T follicular helper cell (primary cell): ENCODE measurements around the gene ARSD.
A peak's percentile ranks its signal among the peaks of the same experiment; 100 is the strongest.
"Not testable (repeated sequence)": the region's sequence is repeated elsewhere in the genome, so short reads cannot be mapped to it uniquely, and the experiment has no call there.

Experiments used
- DNase-seq: peaks from one replicate; pipeline ENCODE4 v3.0.0-alpha.2; 2020; ENCODE audit warnings: low read depth
- total RNA-seq, 2 experiments: gene quantifications; one replicate each; lab custom pipeline; 2026; lab: John Stamatoyannopoulos, UW

ARSD gene, protein sequence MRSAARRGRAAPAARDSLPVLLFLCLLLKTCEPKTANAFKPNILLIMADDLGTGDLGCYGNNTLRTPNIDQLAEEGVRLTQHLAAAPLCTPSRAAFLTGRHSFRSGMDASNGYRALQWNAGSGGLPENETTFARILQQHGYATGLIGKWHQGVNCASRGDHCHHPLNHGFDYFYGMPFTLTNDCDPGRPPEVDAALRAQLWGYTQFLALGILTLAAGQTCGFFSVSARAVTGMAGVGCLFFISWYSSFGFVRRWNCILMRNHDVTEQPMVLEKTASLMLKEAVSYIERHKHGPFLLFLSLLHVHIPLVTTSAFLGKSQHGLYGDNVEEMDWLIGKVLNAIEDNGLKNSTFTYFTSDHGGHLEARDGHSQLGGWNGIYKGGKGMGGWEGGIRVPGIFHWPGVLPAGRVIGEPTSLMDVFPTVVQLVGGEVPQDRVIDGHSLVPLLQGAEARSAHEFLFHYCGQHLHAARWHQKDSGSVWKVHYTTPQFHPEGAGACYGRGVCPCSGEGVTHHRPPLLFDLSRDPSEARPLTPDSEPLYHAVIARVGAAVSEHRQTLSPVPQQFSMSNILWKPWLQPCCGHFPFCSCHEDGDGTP
- total RNA-seq: 1.4 to 4.5 reads per million in 2 experiments

DNA sequence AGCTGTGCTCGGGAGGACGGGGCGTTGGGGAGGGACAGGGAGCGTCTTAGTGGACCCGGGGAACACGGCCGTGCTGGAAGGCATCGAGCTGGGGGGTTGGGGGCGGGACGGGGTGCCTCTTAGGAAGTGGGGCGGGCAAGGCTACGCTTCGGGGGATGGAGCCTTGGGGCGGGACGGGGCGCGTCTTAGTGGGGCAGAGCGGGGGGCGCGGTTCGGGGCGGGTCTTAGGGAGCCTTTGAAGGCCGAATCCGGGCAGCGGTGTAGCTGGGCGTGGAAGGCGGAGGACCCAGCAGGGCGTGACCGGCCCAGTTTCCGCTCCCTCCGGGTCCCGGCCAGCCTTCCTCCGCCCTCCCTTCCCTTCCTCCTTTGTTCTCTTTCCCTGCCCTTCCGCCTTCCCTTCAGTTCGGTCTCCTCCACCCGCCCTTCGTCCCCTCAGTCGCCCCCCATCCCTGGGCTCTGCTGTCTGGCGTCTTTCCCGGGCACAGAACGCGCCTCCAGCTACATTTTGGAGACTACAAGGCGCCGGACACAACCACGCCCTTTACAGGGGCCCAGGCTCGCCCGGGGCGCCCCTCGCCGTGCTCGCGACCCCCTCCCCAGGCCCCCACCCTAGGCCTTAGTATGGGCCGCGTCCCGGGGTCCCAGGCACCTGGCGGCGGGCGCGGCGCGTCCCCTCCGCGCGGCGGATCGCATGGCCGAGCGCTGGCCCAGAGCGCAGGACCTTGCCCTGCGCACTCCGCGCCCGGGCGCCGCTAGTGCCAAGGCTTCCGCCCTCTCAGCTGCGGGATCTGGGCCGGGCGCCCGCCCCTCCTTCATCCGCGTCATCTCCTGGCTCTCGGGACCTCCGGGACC is at the start of gene ARSD:
TSS of gene ARSD (minus strand) at position 757 of the 852 bp plus-strand sequence. CDS start at position 693, 64 bp downstream.
- DNase-seq: peak; percentile 7

DNA sequence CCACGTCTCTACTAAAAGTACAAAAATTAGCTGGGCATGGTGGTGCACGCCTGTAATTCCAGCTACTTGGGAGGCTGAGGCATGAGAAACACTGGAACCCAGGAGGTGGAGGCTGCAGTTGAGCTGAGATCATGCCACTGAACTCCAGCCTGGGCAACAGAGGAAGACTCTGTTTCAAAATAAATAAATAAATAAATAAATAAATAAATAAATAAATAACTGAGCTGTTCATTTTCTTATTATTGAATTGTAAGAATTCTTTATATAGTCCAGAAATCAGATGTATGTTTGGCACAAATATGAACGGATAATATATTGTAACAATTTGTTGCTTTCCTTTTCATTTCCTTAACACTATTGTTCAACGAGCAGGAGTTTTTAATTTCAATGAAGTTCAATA is 49.5 kb upstream of the ARSD start:
- DNase-seq: not testable (repeated sequence)

DNA sequence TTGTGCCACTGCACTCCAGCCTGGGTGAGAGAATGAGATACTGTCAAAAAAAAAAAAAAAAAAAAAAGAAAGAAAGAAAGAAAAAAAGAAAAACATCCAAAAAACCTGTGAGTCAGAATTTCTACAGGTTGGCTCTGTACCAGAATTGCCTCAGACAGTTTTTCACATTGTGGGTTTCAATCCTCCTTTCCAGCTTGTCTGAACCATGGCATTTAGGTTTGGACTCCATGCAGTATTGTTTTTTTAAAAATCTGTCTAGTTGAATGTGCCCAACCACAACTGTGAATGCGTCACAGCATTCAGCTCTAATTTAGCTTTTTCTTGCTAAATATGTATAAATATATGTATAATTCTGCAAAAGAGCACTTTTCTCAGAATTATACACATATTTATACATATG is 45.8 kb upstream of the ARSD start:
- DNase-seq: no peak

DNA sequence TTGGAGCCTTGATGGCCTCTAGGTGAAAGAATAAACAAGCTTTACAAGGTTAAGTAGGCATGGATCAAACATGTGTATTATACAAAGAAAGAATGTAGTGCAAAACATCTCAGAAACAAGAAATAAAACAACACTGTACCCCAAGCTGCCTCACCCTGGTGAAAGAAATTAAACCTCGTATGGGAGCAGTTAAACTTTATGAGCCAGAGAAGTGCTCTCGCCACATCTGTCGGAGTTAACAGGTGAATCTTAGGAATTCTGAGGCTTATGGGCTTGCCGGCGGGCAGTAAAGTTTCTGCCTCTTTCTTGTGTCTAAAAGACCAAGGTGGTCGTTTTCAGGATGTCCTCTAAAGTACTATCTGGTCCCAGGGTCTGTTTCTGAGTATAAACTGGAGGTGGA is 43.3 kb upstream of the ARSD start:
- no peak for DNase-seq

DNA sequence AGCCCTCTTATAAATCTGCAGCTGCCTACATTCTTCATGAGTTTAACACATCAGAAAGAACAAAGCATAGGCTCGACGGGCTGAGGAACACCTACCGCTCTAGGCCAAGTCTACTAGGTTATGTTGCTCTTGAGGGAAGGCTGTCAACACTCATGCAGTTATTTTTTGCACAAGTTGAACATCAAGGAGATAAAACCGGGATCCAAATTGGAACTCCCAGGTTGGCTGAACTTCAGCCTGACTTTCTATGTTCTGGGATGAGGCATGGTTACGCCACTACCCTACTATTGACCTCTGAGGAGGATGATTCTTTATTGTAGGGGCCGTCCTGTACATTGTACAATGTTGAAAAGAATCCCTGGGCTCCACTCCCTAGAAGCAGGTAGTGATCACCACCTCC is 39.9 kb upstream of the ARSD start:
- no peak for DNase-seq

DNA sequence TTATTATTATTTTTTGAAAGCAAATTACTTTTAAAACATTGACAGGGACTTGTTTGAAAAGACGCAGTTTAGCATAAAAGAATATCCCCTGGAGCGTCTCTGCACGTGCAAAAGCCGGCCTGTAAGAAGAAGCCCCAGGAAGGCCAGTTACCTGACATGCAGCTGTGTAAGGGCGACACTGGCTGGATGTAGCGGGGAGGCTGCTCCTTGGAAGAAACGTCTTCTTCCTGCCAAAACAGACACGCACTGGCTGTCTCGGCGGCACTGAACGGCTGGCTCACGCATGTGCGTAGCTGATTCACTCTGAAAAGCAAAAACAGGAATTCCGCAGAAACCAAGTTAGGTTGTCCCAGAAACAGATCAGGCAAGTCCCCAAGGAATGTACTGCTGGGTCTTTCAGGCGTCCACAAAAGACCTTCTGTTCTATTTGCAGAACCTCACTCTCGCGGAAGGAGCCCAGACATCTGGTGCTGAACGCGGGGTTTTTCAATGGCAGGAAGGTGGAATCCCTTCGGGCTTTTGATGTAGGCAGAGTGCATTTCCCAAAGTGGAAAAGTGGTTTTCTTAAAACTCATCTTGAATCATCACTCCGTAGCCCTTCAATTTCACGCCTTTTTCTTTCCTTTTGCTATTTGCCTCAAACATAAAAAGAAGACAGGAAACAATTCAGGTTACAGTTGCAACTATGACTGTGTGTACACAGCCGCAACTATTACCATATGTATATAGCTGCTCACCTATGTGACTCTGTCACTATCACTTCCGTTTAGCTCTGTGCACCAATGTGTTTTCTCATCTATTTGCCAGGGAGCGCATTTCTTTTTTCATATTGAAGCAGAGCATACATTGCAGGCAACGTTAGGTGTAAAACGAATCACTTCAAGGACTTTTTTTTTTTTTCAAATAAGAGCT is 39.1 kb upstream of the ARSD start:
- DNase-seq: no peak

DNA sequence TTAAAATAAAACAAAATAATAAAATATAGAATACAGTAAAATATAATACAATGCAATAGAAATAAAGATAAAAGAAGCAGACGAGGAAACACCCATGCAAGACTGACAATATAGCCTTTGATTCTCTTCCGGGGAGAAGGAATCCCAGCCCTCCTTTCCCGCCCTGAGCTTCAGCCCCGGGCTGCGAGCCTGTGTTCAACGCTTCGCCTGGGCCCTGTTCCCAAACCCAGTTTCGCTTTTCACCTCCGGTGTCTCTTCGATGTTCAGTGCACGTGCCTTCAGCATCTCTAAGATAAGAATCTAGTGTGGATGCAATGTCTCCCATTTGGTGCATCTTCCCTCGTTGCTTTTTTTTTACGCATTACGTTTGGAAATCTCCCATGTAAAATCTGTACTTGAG is 38.4 kb upstream of the ARSD start:
- DNase-seq: no peak

DNA sequence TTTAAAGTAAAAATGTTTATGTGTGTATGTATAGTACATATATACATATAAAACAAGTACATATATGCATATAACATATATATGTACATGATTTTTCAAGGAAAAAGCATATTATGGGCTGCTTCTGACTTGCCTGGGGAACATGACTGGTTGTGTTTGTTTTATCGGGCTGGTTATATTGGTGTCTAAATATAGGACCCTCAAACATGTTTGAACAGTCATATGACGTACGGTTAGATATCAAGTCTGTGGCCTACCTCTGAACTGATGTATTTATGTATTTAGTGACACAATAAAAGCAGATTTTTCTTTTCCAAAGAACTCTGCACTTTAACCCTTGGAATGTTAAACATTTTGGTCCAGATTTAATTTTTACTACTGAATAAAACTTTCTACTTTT is 37.9 kb upstream of the ARSD start:
- DNase-seq: no peak

DNA sequence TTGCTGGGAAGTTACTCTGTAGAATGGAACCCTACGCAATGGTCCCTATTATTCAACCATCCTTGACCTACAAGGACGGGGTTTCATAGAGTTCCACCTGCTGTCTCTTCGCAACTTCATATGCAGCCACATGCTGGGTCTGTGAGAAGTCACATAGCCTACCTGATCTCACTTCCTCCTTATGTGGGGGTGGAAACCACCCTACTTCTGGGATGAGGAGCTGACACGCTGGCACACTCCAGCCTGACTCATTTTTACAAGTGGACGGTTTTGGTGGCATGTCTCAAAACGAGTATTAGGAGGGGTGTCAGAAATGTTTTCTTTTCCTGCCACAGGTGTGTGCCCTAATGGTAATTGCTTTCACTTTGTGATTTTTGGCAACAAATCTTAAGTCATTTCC is 36.8 kb upstream of the ARSD start:
- DNase-seq: no peak

DNA sequence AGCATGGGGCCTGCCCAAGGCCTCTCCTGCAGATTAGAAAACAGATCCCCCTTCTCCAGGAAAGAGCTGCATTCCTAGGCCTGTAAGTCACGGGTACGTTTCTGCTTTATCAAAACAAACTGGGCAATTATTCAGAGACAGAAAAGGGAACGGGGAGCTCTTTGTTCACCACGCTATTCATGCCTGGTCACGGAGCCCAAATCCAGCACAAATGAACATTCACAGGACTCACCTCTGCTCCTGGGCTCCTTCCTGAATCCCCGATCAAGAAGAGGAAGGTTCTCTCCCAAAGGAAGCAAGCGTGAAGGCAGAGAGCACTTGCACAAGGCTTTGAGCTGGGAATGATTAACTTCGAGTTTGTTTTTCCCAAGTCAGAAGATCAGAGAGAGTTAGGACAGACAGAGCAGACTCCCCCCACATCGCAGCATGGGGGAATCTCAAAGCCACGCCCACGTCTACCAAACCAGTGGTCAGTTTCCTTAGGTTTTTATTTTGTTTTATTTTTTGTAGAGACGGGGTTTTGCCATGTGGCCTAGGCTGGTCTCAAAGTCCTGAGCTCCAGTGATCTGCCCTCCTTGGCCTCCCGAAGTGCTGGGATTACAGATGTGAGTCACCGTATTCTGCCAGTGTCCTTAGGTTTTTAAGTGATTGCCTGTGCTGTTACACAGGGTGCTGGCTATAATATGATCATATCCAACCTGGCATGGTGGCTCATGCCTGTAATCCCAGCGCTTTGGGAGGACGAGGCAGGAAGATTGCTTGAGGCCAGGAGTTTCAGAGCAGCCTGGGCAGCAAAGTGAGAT is 35.1 kb upstream of the ARSD start:
- DNase-seq: not testable (repeated sequence)

DNA sequence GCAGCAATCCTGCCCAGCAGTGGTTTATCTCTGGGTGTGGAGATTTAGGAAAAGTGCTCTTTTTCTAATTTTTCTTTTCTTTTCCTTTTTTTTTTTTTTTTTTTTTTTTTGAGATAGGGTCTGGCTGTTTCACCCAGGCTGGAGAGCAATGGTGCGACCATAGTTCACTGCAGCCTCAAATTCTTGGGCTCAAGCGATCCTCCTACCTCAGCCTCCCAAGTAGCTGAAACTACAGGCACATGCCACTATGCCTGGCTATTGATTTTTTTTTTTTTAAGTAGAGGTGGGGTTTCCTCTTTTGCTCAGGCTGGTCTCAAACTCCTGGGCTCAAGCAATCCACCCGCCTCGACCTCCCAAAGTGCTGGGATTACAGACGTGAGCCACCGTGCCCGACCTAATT is 34.3 kb upstream of the ARSD start:
- DNase-seq: not testable (repeated sequence)

DNA sequence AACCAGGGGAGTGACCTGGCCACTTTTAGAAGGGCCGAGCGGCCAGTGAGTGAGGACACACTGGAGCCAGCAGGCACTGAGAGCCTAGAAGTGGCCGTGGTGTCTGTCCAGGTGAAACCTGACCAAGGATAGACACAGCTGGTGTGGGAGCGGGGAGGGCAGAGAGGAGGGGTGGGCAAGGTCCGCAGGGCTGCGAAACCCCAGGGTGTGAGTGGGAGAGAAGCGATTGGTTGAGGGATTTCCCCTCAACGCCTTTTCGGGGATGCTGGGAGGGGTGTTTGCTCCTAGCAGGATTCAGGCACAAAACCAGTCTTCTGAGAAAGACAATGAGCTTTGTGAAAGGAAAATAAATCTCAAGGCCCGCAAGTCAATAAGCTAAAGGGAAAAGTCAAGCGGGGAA is 33.2 kb upstream of the ARSD start:
- no peak for DNase-seq

DNA sequence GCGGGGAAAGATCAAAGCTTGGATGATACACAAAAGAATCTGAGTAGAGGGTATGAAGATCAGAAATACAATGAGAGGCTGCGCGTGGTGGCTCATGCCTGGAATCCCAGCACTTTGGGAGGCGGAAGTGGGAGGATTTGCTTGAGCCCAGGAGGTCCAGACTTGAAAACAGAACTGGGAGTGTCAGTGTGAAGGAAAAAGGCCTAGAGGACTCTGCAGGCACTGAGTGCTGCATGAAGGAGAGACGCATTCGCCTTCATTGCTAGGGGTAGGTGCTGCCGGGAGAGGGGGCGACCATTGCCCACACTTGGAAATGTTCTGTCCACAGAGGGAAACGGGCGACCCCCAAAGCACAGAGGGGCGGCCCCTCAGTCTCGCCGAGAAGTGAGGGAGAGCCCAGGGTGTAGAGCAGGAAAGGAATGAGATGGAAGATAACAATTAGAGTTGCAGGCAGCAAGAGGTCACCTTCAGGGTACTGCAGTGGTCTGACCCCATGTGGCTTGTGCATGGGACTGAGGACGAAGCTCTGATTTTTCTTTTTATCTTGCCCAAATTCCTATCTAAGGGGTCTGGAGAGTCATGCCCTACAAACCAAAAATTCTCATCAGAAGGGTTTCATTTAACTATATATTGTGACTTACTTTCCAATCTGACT is 31.8 kb upstream of the ARSD start:
- no peak for DNase-seq

DNA sequence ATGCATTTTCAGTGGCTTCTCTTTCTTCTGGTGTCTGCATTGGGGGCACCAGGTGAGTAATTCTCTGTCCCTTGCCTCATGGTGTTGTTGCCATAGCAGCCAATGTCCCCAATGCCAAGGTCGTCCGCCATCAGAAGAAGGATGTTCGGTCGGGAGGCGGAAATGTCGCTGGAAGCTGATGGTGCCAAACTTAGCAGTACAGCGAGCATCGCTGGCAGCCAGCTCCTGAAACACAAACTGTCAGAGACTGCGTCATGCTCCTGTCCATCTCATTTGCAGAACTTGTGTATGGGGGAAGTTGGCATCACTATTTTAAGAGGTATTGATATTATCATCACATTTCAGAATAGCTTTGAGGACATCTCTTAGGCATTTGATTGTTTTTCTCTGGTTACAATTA is 29.1 kb upstream of the ARSD start:
- DNase-seq: no peak

DNA sequence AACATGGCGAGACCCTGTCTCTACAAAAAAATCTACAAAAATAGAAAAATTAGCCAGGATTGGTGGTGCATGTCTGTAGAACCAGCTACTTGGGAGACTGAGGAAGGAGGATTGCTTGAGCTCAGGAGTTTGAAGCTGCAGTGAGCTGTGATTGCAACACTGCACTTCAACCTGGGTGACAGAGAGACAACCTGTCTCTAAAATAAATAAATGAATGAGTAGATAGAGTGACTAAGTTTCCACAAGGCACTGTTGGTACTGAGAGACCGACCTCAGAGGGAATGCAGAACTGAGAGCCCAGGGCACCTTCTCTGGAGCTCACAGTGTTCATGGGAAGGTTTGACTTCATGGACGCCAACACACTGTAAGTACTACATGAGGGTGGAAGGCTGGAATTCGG is 26.7 kb upstream of the ARSD start:
- DNase-seq: no peak

DNA sequence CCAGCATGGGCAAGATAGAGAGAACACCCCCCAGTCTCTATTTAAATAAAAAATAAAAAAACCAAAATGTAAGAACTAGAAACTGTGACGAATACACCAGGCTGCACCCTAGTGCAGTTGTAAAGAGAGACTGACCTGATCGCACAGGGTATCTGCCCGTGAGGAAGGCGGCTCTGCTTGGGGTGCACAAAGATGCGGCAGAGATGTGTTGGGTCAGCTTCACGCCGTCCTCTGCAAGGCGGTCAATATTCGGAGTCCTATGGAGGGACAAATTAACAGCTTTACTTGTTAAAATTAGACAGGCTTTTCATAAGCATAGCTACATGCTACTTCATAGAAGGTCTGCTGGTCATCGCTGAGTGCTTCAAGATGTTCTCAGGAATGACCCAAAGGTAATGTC is 26.1 kb upstream of the ARSD start:
- no peak for DNase-seq

DNA sequence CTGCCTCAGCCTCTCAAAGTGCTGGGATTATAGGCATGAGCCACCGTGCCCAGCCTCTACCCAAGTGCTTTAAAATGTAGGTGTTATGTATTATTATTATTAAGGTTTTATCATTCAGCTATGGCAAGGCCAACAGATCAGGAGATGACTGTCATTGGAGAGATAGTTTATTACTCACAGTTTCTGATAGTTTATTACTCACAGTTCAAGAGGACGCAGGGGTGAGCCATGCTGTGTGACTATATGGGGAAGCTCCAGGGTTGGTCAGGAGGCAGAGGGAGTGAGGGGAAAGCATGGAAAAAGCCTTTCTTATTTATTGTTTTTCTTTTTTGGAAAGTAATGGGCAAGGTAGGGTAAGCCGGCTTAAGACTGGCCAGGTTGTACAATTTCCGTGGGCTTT is 25.4 kb upstream of the ARSD start:
- no peak for DNase-seq

DNA sequence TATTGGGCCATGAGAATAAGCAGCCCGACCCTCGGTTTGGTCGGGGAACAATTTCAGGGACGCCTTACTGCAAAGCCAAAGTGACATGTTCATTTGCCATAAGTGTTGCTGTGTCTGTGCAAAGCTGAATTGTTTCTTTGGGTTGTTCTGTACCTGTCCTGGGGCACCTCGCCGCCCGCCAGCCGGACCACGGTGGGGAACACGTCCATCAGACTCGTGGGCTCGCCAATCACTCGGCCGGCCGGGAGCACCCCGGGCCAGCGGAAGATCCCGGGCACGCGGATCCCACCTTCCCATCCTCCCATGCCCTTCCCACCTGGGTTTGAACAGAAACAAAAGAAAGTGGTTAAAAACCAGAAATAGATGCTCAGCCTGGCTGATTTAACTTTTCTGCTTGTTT is 8.8 kb upstream of the ARSD start:
- not testable (repeated sequence) for DNase-seq

DNA sequence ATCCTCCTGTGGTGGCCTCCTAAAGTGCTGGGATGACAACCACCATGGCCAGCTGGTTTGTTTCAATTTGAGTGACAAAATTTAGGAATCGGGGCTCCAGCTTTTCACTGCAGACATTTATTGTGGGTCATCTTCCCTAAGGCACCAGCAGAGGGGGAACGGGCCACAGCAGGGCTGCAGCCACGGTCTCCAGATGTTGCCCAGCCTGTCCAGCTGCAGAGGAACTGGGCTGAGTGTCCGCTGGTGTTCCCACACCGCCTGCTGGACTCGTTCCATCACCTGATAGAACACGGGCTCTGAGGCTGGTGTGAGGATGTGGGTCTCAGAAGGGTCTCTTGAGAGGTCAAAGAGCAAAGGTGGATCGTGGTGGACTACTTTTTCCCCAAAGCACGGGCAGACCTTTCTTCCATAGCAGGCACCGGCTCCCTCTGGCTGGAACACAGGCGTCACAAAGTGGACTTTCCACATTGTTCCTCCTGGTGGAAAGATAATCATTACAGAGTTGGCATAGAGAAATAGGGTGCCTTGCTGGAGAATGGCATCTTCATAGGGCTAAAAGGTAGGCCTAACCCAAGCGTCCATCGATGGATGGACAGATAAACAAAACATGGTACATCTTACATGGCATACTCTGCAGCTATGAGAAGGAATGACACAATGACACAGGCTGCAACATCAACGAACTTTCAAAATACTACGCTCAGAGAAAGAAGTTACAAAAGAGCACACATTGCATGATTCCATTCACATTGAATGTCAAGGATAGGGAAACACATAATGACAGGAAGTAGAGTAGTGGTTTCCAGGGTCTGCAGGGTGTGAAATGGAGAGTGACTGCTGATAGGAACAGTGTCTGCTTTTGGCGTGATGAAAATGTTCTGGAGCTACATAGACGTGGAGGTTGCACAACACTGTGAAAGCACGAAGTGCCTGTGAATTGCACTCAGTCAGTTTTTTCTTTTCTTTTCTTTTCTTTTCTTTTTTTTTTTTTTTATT is 5.9 kb upstream of the ARSD start:
- no peak for DNase-seq
